GM04503 (cell line): ENCODE results near the gene MTG2.

Source experiments
- DNase-seq: peaks from one replicate; pipeline ENCODE4 v3.0.0-alpha.2; 2012; ENCODE audit warnings: low read depth

MTG2 gene, protein sequence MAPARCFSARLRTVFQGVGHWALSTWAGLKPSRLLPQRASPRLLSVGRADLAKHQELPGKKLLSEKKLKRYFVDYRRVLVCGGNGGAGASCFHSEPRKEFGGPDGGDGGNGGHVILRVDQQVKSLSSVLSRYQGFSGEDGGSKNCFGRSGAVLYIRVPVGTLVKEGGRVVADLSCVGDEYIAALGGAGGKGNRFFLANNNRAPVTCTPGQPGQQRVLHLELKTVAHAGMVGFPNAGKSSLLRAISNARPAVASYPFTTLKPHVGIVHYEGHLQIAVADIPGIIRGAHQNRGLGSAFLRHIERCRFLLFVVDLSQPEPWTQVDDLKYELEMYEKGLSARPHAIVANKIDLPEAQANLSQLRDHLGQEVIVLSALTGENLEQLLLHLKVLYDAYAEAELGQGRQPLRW

GRCh38 chr20:62182469-62183425, at the start of gene MTG2:
MTG2 (plus strand) TSS chr20:62183028; CDS start chr20:62193421, 10,393 bp downstream.
- peak; percentile 67 for DNase-seq

DNA sequence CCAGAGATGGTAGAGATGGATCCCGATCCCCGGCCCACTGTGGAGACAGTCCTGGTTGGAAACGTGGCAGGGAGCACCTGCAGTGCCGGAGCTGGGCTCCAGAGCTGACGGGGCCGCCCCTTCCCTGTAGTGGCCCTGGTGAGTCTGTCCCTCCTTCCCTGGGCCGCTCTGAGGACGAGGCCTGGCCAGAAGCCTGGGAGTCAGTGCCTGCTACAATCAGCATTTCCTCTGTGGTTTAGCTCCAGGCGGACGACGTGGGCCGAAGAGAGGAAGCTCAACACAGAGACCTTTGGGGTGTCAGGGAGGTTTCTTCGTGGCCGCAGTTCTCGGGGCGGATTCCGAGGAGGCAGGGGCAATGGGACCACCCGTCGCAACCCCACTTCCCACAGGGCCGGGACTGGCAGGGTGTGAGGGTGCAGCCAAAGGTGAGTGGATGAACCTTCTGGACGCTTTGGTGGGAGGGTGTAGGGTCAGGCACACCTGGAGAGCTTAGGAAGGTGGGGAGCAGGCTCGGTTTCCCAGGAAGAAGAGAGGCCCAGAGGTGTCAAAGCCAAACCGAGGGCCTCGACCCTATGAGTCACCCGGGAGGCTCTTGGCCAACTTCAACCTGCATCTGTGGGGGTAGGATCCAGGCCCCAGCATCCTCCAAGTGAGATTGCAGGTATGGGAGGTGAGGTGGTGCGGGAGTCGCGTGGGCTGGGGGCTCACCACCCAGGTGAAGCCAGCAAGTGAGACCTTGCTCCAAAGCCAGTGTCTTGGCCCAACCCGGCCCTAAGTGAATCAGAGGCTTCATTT, 49.6 kb upstream of the MTG2 start:
- no peak for DNase-seq

GRCh38 chr20:62133864-62134263, 49.0 kb upstream of the MTG2 start:
- DNase-seq, result no peak

- no peak for DNase-seq
Measured at GRCh38 chr20:62134735-62135231, 48.0 kb upstream of the MTG2 start.

GRCh38 chr20:62135573-62136266, 47.1 kb upstream of the MTG2 start:
- DNase-seq, result no peak

- no peak for DNase-seq
Measured at GRCh38 chr20:62136283-62137091, 46.3 kb upstream of the MTG2 start.

- no peak for DNase-seq
Measured at GRCh38 chr20:62137092-62137384, 45.8 kb upstream of the MTG2 start.

DNA sequence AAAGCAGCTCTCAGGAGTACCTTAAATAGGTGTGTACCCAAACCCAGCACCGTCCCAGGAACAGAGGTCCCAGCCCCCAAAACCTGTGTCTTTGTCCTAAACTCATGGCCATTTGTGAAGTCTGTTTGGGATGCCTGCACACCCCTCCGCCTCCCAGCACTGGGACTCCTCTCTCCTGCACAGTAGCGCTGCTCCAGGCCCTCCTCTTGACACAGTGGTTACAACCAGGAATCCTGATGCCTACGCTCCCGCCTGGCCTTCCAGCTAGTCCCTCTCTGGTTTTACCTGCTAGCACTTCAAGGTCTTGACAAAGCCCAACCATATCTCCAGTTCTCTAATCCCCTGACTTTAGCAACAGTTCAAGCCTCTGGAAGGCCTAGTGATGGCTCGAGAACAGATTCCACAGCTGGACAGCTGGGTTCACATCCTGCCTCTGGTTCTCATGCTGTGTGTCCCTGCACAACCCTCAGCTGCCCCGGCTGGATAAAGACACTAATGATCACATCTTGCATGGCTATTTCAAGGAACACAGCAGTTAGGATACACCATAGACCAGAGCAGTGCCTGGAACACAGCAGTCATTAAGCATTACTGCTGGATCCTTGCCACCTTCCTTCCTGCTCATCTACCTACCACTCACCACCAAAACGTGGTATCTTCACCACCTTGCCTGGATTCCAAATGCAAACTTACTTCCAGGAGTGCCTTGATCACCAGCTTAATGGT, 45.2 kb upstream of the MTG2 start:
- DNase-seq, result no peak

DNA sequence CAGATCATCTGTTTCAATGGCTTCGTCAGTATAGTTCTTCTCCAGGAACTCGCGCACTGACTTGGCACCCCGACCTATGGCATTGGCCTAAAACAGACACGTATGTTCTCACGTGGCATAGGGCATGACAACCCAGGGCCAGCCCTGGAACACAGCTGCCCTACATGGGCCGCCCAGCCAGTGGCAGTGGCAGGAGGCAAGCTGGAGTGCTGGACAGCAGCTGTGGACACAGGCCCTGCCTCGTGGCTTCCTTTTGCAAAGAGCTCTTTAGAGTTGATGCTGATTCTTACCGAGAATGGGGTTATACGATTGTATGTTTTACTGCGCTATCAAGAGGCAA, 44.7 kb upstream of the MTG2 start:
- DNase-seq, result no peak

DNA sequence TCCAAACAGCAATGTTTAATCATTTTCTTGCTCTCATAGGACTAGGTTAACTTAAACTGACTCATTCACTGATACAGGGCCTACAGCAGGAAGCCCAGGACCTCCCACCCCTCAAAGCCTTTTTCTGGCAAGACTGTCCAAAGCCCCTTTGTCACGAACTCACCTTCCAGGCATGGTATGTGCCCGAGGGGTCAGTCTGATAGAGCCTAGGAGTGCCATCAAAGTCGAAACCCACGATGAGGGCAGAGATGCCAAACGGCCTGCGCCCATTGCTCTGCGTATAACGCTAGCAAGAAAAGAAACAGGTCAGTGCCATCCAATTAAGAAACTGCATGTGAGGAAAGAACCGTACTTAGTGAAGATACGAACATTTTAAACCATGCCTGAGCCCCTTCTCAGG, 43.9 kb upstream of the MTG2 start:
- DNase-seq, result no peak

GRCh38 chr20:62139636-62140035, 43.2 kb upstream of the MTG2 start:
- DNase-seq, result no peak

DNA sequence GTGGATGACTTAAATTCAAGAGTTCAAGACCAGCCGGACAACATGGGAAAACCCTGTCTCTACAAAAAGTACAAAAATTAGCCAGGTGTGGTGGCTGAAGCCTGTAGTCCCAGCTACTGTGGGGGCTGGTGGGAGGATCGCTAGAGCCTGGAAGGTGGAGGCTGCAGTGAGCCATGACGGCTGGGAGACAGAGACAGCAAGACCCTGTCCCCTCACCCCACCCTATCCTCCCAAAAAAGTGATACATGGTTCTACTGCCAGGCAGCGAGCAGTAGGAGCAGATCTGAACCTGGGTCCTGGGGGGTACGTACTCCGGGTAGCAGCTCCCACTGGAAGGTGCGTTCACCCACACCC, 41.8 kb upstream of the MTG2 start:
- DNase-seq, result no peak

DNA sequence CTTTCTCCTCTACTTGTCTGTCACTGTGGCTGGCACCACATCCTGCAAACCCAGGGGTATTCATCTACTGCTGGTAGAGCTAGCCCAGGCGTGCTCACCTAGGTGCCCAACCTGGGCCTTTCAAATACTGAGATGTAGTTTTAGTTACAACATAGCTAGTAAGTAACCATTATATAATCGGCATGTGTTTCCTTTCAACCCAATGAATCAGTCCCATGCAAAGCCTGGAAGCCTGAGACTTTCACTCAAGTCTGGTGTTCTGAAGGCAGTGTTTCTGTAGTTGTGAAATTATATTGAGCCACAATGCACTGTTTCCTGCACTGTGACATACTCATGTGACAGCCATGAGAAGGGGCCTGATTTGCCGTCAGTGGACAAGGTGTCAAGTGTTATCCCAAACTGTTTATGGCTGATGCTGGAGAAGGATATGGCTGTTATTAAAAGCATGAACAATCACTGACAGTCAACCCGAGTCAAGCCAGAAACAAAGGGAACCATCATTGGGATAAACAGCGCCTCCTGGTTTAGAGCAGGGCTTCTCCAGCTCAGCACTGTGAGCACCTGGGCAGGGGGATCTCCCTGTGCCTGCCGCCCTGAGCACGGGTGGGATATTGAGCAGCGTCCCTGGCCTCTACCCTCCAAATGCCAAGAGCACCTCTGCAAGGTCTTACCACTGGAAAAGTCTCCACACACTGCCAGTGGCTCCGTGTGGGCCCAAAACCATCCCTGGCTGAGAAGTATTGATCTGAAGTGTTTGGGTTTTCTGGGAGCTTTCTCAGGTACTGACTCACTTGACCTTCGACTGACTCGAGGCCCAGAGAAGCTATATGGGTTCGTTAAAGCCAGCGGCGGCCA, 41.2 kb upstream of the MTG2 start:
- DNase-seq, result no peak

DNA sequence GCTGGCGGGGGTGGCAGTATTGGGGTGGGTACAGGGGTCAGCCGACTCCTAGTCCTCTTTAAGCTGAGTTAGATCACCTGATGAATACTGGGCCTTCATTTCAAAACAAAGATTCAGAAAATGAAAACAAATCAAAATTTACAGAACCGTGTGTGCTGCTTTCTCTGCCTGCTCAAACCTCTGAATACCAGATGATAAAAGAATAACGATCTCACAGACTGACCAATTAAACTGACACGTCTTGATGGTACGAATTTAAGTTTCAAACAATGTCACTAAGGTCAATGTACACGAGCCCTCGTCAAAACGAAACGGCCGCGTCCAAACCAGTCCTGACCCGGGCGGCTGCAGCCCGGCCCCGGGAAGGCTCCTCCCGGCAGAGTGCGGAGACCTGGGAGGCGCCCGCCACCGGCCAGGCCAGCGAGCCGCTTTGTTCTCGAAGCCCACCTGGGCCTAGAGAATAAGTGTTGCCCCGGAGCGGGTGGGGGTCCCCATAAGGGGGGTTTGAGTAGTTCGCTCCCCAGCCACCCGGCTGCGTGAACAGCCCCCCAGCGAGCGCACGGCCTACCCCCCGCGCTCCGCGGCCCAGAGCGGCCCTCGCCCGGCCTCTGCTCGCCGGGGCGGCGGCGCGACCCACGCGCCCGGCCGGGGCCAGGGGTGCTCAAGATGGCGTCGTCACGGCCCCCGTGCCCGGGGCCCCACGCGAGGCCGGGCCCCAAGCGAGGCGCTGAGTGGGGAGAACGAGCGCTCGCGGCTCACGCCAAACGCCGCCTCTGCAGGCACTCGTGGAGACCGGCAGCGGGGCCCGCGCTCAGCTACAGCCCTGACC, 40.4 kb upstream of the MTG2 start:
- DNase-seq, result no peak

DNA sequence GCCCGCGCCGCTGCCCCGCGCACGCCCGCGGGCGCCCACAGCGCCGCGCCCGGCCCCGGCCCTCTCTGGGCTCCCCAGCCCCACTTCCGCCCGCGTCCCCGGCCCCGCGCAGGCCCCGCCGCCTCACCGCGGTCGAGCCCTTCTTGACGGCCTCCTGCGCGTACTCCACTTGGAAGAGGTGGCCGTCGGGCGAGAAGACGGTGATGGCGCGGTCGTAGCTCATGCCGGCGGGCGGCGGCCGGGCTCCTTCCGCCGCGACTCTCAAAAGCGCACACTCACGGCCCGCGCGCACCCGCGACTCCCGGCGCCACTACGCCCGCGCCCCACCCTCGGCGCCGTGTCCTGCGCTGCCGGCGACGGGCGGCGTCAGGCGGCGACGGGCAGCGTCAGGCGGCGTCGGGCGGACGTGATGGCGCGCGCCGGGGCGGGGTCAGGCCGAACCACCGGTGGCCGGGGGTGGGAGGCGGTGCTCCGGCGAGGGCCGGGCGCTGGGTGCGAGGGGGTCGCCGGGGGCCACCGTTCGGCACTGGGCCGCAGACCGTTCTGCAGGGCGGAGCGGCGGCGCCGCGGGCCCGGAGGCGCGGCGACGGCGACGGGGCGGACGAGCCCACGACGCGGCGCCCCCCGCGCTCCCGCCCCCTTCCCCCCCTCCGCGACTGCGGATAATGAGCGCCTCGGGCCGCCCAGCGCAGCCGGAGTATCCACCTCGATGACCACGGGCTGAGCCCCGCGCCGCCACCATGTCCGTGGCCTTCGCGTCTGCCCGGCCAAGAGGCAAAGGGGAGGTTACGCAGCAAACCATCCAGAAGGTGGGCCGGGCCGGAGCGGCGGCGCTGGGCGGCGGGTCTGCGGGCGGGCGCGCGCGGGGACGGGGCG, 39.5 kb upstream of the MTG2 start, which contains the start of the genes PSMA7 and SS18L1:
Gene PSMA7 (minus strand): TSS at position 314 of the 876 bp plus-strand sequence. CDS start 91 bp downstream, at position 223.
Gene SS18L1 (plus strand): TSS at position 689 of the 876 bp plus-strand sequence. CDS start 52 bp downstream, at position 741.
- no peak for DNase-seq

GRCh38 chr20:62143957-62144825, 38.6 kb upstream of the MTG2 start:
- no peak for DNase-seq
